NCI-H1694 (cell line): ENCODE measurements around the gene GFM2.
"Not testable (repeated sequence)": the region's sequence is repeated elsewhere in the genome, so short reads cannot be mapped to it uniquely, and the experiment has no call there.

Experiments
- DNase-seq: peaks from one replicate; lab custom pipeline; 2025; lab: John Stamatoyannopoulos, UW

GFM2 gene

GRCh38 chr5:74722271-74722670 is 44.6 kb downstream of the GFM2 start:
- no peak for DNase-seq

DNA sequence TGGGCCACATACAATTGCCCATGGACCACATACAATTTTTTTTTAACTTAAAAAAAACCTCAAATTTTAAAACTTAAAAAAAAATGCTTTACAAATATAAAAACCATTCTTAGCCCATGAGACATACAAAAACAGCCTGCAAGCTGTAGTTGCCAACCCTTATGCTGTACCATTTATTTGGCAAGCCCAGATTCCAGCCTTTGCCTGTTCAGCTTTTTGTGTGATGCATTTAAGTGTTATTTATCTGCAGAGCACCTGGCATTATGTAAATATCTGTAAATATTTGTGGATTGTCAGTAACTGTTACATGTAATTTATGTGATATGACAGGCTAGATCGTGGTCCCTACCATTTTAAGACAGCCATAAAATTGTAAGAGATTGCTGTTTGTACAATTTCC is 49.3 kb downstream of the GFM2 start:
- no peak for DNase-seq

DNA sequence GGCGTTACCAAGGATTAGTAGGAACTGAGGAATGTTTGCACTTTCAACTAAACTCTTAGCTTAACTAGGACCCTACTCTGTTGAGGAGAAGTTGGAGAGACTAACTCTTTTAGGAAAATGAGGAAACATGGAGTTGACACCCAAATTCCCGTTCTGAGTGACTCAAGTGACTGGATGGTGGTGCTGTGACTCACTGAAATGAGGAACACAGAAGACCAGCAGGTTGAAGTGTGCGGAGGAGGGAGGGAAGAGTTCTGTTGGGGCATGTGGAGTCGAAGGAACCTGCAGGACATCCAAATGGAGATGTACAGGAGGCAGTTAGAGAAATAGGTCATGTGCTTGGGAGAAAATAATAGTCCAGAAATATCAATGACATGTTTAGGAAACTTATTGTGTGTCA is 73.7 kb downstream of the GFM2 start:
- no peak for DNase-seq

DNA sequence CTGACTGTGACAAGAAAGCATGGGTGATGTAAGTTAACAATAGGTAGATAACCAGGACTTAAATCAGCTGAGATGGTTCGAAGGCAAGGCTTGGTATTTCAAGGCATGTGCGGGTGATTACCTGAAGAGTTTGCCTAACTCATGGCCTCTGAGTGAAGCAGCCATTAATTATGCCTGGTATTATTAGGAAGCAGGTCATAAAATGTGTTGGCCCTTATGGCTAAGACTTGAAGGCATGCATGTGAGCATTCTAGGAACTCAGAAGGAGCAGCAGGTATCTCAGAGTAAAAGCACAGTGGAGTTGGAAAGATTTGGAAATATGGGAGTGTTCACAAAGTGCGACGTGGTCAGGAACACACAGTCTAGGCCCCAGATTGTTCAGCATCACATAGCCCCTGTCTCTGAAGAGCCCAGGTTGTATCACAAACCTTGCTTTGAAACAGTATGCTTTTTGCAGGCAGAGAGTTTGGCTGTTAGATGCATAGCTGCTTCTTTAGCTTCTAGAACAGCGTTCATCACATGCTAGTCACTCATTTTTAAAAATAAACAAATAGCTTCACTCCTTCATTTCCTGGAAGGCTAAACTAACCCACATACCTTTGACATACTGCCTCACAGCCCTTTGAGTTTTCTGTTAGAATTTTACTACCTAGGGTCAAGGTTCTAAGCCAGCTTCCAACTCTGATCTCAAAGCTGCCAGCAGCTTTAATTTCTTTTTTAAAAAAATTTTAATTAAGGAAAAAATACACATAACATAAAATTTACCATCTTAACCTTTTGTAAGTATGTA is 79.8 kb downstream of the GFM2 start:
- DNase-seq: no peak

GRCh38 chr5:74685979-74686631 is 80.8 kb downstream of the GFM2 start:
- no peak for DNase-seq

- peak; percentile 18 for DNase-seq
Observed at GRCh38 chr5:74684900-74685851, 81.7 kb downstream of the GFM2 start, which contains the start of gene HEXB. Gene HEXB, plus strand, starts transcription at chr5:74685233. Its CDS starts 28 bp downstream, at chr5:74685261.

DNA sequence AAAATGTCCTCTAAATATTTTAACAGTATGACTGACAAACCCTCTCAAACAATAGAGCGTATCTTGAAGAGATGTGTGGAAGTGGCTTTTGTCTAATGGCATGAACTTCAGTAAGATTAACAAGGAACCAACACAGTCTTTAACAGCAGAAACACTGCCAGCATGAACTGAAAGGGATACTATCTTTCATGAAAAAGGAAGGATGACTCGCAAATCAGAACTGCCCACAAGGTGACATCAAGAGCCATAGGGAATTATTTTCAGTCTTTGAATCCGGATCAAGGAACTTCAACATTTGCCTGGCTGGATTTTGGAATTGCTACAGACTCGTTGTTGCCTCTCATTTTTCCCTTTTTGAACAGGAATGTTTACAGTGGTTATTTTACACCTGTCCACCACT is 87.0 kb downstream of the GFM2 start:
- no peak for DNase-seq

GRCh38 chr5:74679300-74679699 is 87.6 kb downstream of the GFM2 start:
- not testable (repeated sequence) for DNase-seq

DNA sequence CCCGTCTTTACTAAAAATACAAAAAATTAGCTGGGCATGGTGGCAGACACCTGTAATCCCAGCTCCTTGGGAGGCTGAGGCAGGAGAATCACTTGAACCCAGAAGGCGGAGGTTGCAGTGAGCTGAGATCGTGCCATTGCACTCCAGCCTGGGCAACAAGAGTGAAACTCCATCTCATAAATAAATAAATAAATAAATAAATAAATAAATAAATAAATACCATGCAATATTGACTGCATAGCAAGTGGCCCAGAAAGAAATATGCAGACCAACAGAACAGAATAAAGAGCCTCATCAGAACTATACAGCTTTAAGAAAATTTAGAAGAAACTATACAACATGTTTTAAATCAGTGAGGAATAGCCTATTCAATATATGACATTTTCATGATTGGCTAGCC is 88.8 kb downstream of the GFM2 start:
- DNase-seq: not testable (repeated sequence)

- not testable (repeated sequence) for DNase-seq
Observed at GRCh38 chr5:74676466-74676865, 90.5 kb downstream of the GFM2 start.

DNA sequence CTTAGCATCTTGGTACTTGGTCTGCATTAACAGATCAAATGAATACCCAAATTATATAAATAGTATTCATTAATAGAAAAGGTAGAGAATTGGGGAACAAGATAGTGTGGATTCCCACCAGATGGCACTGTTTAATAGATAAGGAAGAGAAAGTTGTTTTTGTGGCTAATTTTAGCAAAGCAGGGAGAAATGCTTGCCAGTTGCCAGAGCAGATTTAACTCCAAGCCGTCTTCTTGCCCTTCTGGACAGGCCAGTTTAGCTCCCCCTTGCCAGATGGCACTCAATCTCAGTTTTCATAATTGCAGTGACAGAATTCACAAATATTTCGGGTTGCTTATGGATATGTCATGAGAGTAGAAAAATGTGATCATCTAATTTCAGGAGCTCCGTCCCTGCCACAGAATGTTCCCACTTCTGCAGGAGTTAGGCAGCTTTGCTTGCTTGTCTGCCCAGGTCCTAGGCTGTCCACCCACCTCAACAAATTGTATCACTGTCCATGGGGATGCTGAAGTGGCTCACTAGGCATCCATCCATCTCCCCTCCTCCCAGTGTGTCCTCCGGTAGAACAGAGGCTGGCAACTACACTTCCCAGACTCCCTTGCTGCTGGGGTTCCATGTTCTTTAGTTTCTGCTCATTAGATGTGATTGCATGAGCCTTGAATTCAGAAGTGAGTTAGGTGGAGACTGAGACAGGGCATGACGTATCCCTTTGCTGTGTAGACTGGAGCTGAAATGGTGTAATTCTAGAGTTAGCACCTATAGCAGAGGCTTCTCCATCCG is 93.7 kb downstream of the GFM2 start:
- DNase-seq: peak; percentile 39

DNA sequence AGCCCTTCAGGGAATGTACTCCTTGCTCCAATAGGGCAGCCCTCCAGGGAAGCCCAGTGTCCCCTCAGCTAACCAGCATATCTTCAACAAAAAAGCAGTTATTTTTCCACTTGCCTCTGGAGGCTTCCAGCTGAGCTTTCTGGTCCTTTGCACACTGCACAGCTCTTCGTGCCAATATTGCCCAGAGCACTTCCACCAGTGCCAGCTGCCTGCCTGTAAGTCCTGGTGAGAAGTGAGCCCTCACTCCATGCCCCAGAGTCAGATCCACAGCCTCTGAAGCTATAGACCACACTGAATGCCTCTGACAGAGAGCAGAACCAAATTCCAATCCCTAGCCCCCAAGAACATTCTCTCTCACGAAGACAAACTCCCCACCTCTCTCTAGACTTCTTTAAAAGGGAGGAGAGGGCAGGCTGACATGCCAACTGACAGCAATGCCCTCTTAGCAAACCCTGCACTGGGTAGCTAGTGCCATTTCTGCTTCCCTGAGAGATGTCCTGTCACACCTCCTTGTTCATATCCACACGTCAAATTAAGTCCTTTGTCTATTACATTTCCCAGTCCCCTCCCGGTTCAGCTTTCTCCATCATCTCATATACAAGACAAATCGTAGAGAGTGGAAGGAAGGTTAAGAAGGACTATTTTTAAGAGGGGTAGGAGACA is 94.6 kb downstream of the GFM2 start:
- DNase-seq: no peak
